ENCODE measurements around the gene TBXAS1. TPM values are rescaled to one million over a fixed set of nuclear protein-coding genes. Genes with fewer than 3 reads are reported as not detected.

Gene TBXAS1
- total RNA-seq, 1 donor from 2014 or later: 3.8 TPM

DNA sequence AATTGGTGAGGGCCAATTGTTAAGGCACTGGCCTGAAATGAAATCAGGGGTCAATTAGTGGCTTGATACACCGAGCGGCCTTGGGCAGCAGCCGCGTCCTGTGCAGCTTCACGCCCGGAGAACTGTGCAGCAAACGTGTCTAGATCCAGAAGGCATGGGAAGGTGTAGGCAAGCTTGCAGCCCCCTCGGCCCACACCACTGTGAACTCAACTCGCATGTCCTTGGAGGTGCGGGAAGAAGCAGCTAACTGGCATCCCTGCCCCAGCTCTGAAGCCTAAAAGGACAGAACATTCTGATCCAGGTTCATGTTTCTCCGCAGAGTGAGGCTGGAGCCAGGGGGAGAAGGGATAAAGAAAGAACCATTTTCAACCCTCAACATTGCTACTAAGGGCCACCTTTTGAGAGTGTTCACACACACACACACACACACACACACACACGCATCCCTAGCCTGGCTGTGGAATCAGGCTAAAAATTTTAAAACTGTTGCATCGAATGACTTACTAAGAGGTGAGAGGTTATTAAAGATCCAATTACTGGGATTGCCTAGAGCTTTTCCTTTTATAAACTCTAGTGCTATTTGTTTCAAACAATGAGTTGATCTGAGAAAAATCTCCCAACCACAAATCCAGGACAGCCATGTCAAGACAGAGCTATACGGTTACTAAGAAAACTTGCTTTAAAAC, 129.7 kb downstream of the TBXAS1 start:
- Histone ChIP-seq H3K36me3 (no peaks in the 10 kb centered on the region), H3K9me3 (no peaks in the 10 kb centered on the region), H3K27me3 (no peaks in the 10 kb centered on the region), H3K27ac (no peak overlapping the region), H3K4me1 (no peaks in the 10 kb centered on the region), H3K4me3 (no peak overlapping the region)
- intact Hi-C loops (cut with DNase I): no loop called here
- DNase-seq (ENCODE audit: low spot score in 2 of 2): no peak
- TF ChIP-seq, protein P1, sequence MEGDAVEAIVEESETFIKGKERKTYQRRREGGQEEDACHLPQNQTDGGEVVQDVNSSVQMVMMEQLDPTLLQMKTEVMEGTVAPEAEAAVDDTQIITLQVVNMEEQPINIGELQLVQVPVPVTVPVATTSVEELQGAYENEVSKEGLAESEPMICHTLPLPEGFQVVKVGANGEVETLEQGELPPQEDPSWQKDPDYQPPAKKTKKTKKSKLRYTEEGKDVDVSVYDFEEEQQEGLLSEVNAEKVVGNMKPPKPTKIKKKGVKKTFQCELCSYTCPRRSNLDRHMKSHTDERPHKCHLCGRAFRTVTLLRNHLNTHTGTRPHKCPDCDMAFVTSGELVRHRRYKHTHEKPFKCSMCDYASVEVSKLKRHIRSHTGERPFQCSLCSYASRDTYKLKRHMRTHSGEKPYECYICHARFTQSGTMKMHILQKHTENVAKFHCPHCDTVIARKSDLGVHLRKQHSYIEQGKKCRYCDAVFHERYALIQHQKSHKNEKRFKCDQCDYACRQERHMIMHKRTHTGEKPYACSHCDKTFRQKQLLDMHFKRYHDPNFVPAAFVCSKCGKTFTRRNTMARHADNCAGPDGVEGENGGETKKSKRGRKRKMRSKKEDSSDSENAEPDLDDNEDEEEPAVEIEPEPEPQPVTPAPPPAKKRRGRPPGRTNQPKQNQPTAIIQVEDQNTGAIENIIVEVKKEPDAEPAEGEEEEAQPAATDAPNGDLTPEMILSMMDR (IDR thresholded peaks at IDR 0.05): no peak

DNA sequence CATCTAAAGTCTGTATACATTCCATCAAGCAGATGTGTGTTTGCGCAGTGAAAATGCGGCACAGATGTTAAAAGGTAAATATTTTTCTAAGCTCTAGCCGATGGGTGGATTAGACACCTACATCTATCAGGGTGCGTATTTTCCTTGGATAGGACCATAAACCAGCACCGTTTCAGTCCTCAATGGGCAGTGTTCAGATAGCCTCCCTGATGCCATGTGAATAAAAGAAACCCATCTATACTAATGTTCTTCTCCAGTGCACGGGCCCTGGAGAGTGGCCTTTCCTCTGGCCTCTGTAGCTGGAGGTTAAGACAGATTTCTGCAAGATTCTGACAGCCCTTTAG, 130.2 kb downstream of the TBXAS1 start:
- Histone ChIP-seq H3K4me1 (no peaks in the 10 kb centered on the region), H3K4me3 (no peak overlapping the region), H3K9me3 (no peaks in the 10 kb centered on the region), H3K36me3 (no peaks in the 10 kb centered on the region), H3K27me3 (no peaks in the 10 kb centered on the region), H3K27ac (no peak overlapping the region)
- intact Hi-C loops (cut with DNase I): no loop called here
- DNase-seq (ENCODE audit: low spot score in 2 of 2): no peak
- TF ChIP-seq, protein P1 (IDR thresholded peaks at IDR 0.05): no peak

- Histone ChIP-seq H3K27ac (no peak overlapping the region), H3K36me3 (no peaks in the 10 kb centered on the region), H3K4me1 (no peaks in the 10 kb centered on the region), H3K4me3 (no peak overlapping the region), H3K9me3 (no peaks in the 10 kb centered on the region), H3K27me3 (no peaks in the 10 kb centered on the region)
- TF ChIP-seq, protein P1 (IDR thresholded peaks at IDR 0.05): no peak
- intact Hi-C loops (cut with DNase I): no loop called here
- DNase-seq (ENCODE audit: low spot score in 2 of 2): no peak
Measured at GRCh38 chr7:139959718-139960117, 130.7 kb downstream of the TBXAS1 start.

DNA sequence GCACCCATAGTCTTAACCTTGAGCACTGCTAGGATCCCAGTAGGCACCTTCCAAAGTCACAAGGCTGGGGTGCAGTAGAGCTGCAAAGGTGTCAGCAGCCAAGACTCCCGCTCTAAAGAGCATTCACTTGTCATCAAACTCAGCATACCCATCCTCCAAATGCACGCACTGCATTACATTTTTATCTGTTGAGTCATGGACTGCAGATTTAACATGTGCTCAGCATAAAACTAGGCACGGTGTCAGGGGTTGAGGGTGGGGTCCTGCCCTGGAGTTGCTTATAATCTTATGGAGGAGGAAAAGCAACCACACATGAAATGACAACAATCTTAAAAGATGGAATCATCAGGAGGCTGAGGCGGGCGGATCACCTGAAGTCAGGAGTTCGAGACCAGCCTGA, 131.1 kb downstream of the TBXAS1 start:
- no peak overlapping the region for H3K4me3 ChIP-seq
- no peaks in the 10 kb centered on the region for H3K27me3 ChIP-seq
- DNase-seq (ENCODE audit: low spot score in 2 of 2): no peak
- TF ChIP-seq, protein P1 (IDR thresholded peaks at IDR 0.05): no peak
- no peaks in the 10 kb centered on the region for H3K4me1 ChIP-seq
- H3K36me3 ChIP-seq: no peaks in the 10 kb centered on the region
- intact Hi-C loops (cut with DNase I): no loop called here
- no peaks in the 10 kb centered on the region for H3K9me3 ChIP-seq
- H3K27ac ChIP-seq: no peak overlapping the region

DNA sequence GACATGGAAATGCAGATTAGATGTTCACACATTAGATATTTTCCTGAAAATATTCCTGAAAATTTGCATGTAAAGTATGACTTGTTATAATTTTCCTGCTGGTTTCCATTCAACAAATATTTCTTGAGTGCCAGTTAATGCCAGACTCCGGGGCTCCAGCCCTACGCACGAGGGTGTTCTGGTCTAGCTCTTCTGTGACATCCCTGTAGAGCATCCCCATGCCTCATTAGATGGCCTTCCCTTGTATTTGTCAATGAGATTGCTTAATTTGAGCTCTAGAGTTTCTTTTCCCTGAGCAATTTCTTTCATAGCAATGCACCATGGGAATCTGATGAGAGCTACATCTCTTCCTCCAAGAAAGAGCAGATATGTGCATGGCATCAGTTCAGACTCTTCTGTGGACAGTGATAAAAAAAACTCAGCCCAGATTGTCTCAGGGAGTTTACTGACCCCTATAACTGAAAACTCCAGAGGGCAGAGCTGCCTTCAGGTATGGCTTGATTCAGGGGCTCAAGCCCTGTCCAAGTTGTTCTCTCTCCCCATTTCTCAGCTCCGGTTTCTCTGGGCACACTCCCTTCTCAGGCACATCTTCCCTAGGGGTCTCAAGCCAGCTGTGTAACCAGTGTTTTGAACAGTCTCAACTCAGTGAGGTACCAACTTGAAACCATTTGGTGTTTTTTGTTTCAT, 137.0 kb downstream of the TBXAS1 start:
- no peak overlapping the region for H3K4me3 ChIP-seq
- no peaks in the 10 kb centered on the region for H3K4me1 ChIP-seq
- TF ChIP-seq, protein P1 (IDR thresholded peaks at IDR 0.05): no peak
- no peaks in the 10 kb centered on the region for H3K9me3 ChIP-seq
- no peaks in the 10 kb centered on the region for H3K27me3 ChIP-seq
- intact Hi-C loops (cut with DNase I): no loop called here
- no peak for DNase-seq (ENCODE audit: low spot score in 2 of 2)
- H3K36me3 ChIP-seq: no peaks in the 10 kb centered on the region
- no peak overlapping the region for H3K27ac ChIP-seq
